Stromal cell of bone marrow (primary cell): Measurements from ENCODE around the gene WIPI1.
"Not testable (repeated sequence)": the region's sequence is repeated elsewhere in the genome, so short reads cannot be mapped to it uniquely, and the experiment has no call there.

Experiments used
- DNase-seq: peaks from one replicate; pipeline ENCODE4 v3.0.0-alpha.2; 2012; ENCODE audit warnings: low read depth

The WIPI1 gene

DNA sequence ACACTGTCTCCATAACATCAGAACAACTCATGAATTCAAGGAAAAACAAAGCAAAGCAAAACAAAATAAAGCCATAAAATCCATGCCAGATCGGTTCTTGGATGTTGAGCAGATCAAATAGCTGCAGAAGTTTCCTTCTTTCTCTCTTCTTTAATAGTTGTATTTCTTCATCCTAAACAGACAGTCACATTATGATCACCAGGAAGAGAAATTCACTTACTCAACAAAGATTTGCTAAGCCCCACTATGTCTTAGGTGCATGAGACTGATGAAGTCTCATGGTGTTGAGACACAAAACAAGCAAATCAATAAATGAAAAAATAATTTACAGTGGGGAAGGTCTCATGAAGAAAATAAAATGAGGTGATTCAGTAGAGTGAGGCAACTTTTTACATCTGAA is 72.8 kb downstream of the WIPI1 start:
- DNase-seq, result no peak

DNA sequence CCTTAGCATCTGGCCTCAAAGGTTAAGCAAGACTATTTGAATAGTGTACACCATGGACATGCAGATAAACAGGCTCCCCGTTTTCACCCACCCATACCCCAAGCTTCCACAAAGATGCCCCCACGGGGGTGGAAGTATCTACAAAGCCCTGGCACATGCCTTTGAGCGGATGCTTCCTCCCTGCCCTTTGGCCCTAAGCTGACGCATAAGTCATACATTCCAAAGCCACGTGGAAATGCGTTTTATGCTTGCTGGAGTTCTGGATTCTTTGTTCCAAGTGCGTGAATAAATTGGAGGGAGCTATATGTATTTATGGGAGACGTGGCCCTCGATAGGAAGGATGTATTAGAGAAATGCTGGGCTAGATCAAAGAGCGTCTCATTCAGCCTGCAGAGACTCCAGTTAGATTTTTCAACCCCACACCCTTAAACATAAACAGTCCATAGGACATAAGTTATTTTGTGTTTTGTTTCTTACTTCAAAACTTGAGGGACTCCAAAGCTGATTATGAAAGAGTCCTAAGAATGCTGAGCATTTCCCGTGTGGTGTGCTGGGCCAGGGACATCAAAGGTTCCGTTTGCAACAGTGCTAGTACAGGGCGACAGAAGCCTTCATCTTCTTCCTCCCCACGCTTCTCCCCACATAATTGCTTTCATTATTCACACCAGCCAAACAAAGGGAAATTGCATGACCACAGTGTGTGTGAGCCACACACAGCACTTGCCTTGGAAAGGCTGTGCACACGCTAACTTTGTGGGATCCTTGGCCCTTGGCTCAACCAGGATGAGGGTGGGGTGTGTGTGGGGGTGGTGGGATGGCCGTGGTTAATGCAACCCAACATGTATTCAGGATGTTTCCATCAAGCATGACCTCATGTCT is 73.6 kb downstream of the WIPI1 start:
- peak; percentile 72 for DNase-seq

DNA sequence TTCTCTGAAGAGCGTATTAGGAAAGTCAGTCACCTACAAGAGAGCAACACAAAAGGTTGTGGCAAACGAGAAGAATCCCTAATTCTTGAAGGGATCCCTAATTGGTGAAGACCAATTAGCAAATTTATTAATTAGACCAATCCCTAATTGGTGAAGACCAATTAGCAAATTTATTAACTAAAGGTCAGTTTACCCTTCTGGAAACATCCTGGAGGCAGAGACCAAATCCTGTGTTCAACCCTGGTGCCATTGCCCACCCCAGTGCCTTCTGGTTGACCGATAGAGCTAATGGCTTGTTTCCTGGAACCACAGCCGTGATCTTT is 74.2 kb downstream of the WIPI1 start:
- no peak for DNase-seq

DNA sequence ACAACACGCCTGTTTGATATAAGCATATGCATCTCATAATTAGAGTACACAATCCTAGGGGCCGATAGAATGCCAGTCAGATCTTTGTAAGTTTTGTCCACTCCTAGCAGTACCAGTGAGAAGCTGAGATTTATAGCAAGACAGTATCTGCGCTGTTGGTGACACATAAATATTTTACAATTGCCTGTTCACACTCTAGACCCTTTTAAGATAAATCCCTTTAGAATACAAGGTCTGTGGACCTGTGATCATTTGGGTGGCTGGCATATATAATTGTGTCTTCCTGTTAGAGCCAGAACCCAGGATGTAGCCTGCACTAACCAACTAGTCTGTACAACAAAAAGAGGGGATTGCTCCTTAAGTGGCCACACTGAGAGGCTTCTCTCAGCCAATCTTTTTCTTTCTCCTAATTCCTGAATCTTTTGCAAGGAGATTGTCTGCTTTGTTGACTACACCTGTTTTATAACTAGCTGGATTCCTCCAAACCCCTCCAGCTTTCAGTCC is 74.7 kb downstream of the WIPI1 start:
- DNase-seq, result no peak

DNA sequence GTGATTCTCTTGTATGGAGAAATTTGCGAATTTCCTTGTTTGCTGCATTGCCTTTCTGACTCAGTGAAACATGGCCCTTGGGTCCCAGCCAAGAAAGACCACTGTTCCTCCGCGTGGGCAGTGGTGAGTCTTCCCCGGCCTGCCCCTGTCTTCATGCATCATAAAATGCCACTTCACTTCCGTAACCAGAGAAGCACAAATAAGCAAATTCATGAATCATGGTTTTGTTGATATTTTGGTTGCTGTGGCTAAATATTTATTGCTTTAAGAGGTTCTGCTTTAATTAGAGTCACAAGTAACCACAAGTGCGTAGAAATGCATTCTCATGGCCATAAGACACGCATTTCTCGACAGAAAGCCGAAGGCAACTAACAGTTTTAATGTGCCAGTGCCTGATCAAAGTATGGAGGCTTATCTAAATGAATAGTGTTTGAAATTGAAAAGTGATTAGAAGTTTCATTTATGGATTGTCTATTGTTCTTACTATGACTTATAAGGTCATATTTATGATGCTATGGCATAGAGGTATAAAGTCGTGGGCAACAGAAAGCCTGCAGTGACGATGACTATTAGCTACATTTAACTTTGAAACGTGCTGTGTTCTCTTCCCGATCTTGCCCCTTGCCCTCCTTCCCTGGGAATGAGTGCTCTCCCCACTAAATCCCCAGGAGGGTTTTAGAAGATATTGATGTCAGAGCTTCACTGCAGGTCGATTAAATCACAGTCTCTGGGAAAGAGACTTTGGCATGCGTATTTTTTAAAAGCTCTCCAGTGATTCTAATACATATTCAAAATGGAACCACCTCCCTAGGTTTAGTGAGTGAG is 76.0 kb downstream of the WIPI1 start:
- peak; percentile 88 for DNase-seq

DNA sequence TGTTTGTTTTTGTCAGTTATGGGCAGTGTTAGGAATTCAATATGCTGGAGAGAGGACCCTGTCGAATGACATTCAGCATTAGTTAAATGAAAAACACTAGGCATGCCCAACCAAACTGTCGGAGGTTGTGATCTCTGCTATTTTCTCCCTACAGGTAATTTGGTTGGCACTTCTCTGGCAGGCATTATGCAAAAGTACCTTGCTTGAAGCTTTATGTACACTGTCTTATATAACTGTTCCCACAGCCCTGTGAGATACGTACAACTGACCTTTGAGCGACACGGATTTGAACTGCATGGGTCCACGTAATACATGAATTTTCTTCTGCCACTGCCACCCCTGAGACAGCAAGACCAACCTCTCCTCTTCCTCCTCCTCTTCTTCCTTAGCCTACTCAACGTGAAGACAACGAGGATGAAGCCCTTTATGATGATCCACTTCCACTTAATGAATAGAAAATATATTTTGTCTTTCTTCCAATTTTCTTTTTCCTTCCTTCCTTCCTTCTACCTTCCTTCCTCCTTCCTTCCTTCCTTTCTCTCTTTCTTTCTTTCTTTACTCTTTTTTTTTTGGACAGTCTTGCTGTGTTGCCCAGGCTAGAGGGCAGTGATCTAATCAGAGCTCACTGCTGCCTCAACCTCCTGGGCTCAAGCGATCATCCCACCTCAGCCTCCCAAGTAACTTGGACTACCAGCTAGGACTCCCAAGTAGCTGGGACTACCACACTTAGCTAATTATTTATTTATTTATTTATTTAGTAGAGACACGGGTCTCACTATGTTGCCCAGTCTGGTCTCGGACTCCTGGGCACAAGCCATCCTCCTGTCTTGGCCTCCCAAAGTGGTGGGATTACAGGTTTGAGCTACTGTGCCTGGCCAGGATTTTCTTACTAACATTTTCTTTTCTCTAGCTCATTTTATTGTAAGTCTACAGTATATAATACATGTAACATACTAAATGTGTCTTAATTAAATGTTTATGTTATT is 77.3 kb downstream of the WIPI1 start:
- no peak for DNase-seq

DNA sequence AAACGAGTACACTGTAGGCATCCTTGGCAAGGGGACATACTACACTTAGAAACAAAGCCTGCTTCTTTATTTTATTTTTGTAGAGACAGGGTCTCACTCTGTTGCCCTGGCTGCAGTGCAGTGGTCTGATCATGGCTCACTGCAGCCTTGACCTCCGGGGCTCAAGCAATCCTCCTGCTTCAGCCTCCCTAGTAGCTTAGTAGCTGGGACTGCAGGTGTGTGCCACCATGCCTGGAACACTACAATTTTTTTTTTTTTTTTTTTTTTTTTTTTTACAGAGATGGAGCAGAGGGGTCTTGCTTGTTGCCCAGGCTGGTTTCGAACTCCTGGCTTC is 78.2 kb downstream of the WIPI1 start:
- DNase-seq, result no peak

DNA sequence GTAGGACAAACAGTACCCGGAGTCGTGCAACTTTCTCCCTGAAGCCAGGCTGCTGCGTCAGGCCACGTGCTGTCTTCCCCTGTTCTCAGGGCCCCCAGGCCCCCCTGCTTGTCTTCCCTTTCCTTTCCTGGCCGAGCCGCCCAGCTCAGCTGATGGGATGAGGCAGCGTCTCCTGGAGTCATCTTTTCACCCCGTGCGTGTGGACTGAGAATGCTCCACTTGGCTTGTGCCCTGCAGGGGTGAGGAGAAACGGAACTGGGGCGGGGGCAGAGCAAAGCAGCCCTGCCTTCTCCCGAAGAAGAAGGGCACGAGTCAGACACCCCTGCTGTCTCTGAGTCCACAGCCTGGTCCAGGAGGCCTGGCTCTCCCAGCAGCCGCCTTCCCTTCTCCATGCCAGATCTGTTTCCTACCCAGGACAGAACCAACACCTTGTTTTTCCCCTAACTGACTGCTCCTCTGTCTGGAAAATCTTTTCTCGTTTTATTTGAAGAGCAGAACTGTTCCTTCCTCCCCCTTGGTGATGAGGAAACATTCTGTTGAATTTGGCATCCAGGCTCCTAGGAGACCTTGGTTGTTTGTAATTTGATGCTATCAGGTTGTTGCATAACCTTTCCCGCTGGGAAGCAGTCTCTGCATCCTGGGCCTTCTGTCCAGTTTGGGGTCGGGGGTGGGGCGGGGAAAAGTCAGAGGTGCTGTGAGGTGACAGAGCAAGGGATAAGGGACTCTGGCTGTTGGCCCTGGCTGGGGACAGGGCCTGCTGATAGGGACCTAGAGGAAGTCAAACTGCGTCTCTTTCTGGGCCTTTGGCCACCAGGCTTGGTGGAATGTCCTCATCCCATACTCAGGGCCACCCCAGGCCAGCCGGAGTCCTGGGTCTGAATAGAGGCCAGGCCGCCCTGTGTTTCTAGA is 78.8 kb downstream of the WIPI1 start:
- DNase-seq, result peak; percentile 98

DNA sequence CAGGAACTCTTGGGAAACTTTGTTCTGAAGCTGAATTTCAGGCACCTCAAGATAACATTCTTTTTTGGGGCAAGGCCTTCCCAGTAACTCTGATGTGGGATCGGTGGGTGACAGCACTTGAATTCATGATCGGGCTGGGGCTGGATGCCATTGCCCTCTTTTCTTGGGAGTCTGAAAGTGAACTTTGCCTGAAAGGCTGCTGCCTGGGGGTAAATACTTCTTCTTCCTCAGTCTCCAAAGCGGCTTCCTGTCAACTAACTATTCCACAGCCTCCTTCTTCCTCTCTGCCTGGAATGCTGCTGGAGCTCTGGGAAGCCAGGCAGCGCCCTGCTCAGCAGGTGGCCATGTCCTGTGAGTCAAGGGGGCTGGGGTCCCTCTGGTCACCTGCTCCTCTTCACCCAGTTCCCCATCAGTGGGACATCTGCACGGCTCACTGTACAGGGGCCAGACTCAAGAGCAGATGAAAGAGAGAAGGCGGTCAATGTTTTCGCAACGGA is 79.5 kb downstream of the WIPI1 start:
- DNase-seq, result no peak

DNA sequence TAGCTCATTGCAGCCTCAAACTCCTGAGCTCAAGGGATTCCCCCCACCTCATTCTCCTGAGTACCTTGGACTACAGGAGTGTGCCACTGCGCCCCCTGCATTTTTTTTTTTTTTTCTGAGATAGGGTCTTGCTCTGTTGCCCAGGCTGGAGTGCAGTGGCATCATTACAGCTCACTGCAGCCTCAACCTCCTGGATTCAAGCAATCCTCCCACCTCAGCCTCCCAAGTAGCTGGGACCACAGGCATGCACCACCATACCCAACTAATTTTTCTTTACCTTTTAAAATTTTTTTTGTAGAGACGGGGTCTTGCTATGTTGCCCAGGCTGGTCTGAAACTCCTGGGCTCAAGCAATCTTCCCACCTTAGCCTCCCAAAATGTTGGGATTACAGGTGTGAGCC is 81.1 kb downstream of the WIPI1 start:
- not testable (repeated sequence) for DNase-seq

DNA sequence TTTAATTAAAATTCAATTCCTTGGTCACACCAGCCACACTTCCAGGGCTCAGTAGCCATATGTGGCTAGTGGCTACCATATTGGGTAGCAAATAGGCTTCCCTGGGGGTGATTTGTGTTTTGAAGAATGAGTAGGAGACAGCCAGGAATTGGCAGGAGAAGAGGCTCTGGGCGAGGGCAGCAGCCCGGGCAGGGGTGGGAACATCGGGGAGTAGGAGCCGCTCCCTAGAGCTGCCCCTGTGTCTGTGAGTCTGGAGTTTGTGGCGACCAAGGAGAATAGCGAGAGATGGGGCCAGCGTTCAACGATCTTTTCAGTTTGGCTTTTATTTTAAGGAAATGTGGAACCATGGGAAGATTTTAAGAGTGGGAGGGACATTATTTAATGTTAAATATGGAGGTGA is 81.7 kb downstream of the WIPI1 start:
- DNase-seq, result no peak
